ENCODE measurements around the gene LRBA.

The LRBA gene

DNA sequence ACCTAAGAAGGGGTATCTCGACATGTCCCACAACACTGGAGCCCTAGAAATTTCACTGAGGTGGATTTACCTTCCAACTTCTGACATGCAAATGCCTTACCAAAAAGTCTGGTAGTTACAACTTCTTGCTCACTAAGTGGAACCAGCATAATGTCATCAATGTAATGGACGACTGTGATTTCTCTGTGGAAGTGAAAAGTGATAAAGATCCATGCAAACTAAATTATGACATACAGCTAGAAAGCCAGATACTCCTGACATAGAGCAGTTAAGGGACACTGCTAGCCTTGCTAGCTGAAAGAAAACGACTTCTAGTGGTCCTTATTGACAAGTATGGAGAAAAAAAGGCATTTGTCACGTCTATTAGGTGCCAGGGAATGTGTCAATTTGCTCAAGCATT is 242.1 kb downstream of the LRBA start:
- no peak overlapping the region for H3K4me3 ChIP-seq
- no peak for DNase-seq (ENCODE audit: low spot score)
- TF ChIP-seq, protein P1, sequence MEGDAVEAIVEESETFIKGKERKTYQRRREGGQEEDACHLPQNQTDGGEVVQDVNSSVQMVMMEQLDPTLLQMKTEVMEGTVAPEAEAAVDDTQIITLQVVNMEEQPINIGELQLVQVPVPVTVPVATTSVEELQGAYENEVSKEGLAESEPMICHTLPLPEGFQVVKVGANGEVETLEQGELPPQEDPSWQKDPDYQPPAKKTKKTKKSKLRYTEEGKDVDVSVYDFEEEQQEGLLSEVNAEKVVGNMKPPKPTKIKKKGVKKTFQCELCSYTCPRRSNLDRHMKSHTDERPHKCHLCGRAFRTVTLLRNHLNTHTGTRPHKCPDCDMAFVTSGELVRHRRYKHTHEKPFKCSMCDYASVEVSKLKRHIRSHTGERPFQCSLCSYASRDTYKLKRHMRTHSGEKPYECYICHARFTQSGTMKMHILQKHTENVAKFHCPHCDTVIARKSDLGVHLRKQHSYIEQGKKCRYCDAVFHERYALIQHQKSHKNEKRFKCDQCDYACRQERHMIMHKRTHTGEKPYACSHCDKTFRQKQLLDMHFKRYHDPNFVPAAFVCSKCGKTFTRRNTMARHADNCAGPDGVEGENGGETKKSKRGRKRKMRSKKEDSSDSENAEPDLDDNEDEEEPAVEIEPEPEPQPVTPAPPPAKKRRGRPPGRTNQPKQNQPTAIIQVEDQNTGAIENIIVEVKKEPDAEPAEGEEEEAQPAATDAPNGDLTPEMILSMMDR (IDR thresholded peaks at IDR 0.05), result no peak
- no peak overlapping the region for H3K27ac ChIP-seq

GRCh38 chr4:150771382-150771781 is 243.7 kb downstream of the LRBA start:
- TF ChIP-seq, protein P1 (IDR thresholded peaks at IDR 0.05), result no peak
- no peak for DNase-seq (ENCODE audit: low spot score)
- Histone ChIP-seq H3K27ac (no peak overlapping the region), H3K4me3 (no peak overlapping the region)

DNA sequence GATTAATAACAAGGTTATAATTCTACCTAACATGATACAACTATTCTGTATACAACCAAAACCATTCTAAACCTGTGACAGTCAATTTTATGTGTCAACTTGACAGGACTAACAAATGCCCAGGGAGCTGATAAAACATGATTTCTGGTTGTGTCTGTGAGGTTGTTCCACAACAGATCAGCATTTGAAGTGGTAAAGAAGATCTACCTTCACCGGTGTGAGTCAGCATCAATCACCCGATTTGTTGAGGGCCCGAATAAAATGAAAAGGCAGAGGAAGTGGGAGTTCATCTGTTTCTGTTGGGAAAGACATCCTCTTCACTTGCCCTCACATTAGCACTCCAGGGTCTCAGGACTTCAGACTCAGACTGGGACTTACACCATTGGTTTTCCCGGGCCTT is 245.2 kb downstream of the LRBA start:
- no peak for DNase-seq (ENCODE audit: low spot score)
- Histone ChIP-seq H3K4me3 (no peak overlapping the region), H3K27ac (no peak overlapping the region)
- TF ChIP-seq, protein P1 (IDR thresholded peaks at IDR 0.05), result no peak

DNA sequence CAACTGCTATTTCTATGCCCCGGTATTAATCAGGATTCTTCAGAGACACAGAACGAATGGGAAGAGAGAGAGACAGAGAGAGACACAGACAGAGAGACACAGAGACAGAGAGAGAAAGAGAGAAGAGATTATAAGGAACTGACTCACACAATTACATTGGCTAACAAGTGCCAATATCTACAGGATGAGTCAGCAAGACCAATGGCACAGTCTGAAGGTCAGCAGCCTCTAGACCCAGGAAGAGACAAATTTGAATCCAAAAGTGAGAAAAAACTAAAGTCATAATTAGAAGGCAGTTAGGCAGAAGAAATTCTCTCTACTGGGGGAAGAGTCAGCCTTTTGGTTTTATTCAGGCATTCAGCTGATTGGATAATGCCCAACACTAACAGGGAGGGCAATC is 245.8 kb downstream of the LRBA start:
- DNase-seq (ENCODE audit: low spot score), result no peak
- Histone ChIP-seq H3K27ac (no peak overlapping the region), H3K4me3 (no peak overlapping the region)
- TF ChIP-seq, protein P1 (IDR thresholded peaks at IDR 0.05), result no peak

GRCh38 chr4:150768497-150768896 is 246.6 kb downstream of the LRBA start:
- TF ChIP-seq, protein P1 (IDR thresholded peaks at IDR 0.05), result no peak
- H3K4me3 ChIP-seq, result no peak overlapping the region
- no peak for DNase-seq (ENCODE audit: low spot score)
- no peak overlapping the region for H3K27ac ChIP-seq

- no peak for DNase-seq (ENCODE audit: low spot score)
- Histone ChIP-seq H3K4me3 (no peak overlapping the region), H3K27ac (no peak overlapping the region)
- TF ChIP-seq, protein P1 (IDR thresholded peaks at IDR 0.05), result no peak
These were observed 249.9 kb downstream of the LRBA start for GRCh38 chr4:150765216-150765615.

- DNase-seq (ENCODE audit: low spot score), result no peak
- TF ChIP-seq, protein P1 (IDR thresholded peaks at IDR 0.05), result no peak
- H3K27ac ChIP-seq, result no peak overlapping the region
- no peak overlapping the region for H3K4me3 ChIP-seq
These were observed 263.4 kb downstream of the LRBA start for GRCh38 chr4:150751648-150752047.
